Progenitor cell of endocrine pancreas (in vitro differentiated cells): ENCODE results near the gene ANO10. TPM values are rescaled to one million over a fixed set of nuclear protein-coding genes. Genes with fewer than 3 reads are reported as not detected.
A peak's percentile ranks its signal among the peaks of the same experiment; 100 is the strongest.

Source experiments
- DNase-seq: peaks from one replicate; pipeline ENCODE4 v3.0.0; 2021; ENCODE audit warnings: low spot score; ENCODE audit not compliant: unreplicated experiment
- H3K27ac Mint-ChIP-seq: 2 replicates; pipeline ENCODE4 v1.8.0; 2021; ENCODE audit warnings: mild to moderate bottlenecking, moderate library complexity, mixed read lengths
- H3K27me3 Mint-ChIP-seq: 2 replicates; pipeline ENCODE4 v1.8.0; 2021; ENCODE audit warnings: mixed read lengths
- H3K36me3 Mint-ChIP-seq: 2 replicates; pipeline ENCODE4 v1.8.0; 2022; ENCODE audit warnings: mixed read lengths; ENCODE audit not compliant: insufficient read depth
- H3K4me1 Mint-ChIP-seq: 2 replicates; pipeline ENCODE4 v1.8.0; 2021; ENCODE audit warnings: low read depth, mixed read lengths
- H3K4me3 Mint-ChIP-seq: 2 replicates; pipeline ENCODE4 v1.8.0; 2021; ENCODE audit warnings: low read depth, mild to moderate bottlenecking, moderate library complexity, mixed read lengths
- H3K9me3 Mint-ChIP-seq: 2 replicates; pipeline ENCODE4 v1.8.0; 2021; ENCODE audit warnings: low read depth, mixed read lengths
- CTCF ChIP-seq: fragments of 200-600 bp; sonication (generic); IDR thresholded peaks from one replicate; pipeline ENCODE4 v1.5.0; 2021; ENCODE audit warnings: antibody characterized with exemption, mild to moderate bottlenecking; ENCODE audit not compliant: unreplicated experiment
- total RNA-seq: library from RNA; stranded (reverse); gene quantifications from 2 replicates; pipeline ENCODE4 v1.2.1, GENCODE V29; 2021

Gene ANO10
- total RNA-seq, 1 donor from 2014 or later = 30.1 TPM

- H3K27ac Mint-ChIP-seq = peak overlapping the region; percentile 11
- peaks cover 13% of the 10 kb centered on the region for H3K9me3 Mint-ChIP-seq
Observed at GRCh38 chr3:43423639-43424038, 198.2 kb downstream of the ANO10 start.

GRCh38 chr3:43423142-43423541 lies 198.7 kb downstream of the ANO10 start:
- peaks cover 9% of the 10 kb centered on the region for H3K36me3 Mint-ChIP-seq
- no peak for DNase-seq
- no peaks in the 10 kb centered on the region for H3K27me3 Mint-ChIP-seq
- H3K27ac Mint-ChIP-seq = peak overlapping the region; percentile 11
- H3K4me3 Mint-ChIP-seq = no peak overlapping the region
- H3K9me3 Mint-ChIP-seq = peaks cover 13% of the 10 kb centered on the region
- no peak for TF ChIP-seq CTCF
- H3K4me1 Mint-ChIP-seq = peaks cover 11% of the 10 kb centered on the region

More at GRCh38 chr3:43423639-43424038, 198.2 kb downstream of the ANO10 start:
- DNase-seq = no peak
- peaks cover 8% of the 10 kb centered on the region for H3K4me1 Mint-ChIP-seq
- no peak for TF ChIP-seq CTCF
- H3K27me3 Mint-ChIP-seq = no peaks in the 10 kb centered on the region
- H3K4me3 Mint-ChIP-seq = no peak overlapping the region
- peaks cover 9% of the 10 kb centered on the region for H3K36me3 Mint-ChIP-seq

GRCh38 chr3:43418601-43419272 lies 203.1 kb downstream of the ANO10 start:
- H3K4me1 Mint-ChIP-seq = peaks cover 23% of the 10 kb centered on the region
- H3K27me3 Mint-ChIP-seq = no peaks in the 10 kb centered on the region
- no peak for DNase-seq
- H3K27ac Mint-ChIP-seq = peak overlapping the region; percentile 86
- peaks cover 3% of the 10 kb centered on the region for H3K36me3 Mint-ChIP-seq
- H3K9me3 Mint-ChIP-seq = peaks cover 3% of the 10 kb centered on the region
- TF ChIP-seq CTCF = no peak
- H3K4me3 Mint-ChIP-seq = no peak overlapping the region

- no peak for TF ChIP-seq CTCF
- Mint-ChIP-seq H3K27me3 (no peaks in the 10 kb centered on the region), H3K36me3 (peaks cover 5% of the 10 kb centered on the region), H3K4me3 (no peak overlapping the region), H3K27ac (no peak overlapping the region), H3K9me3 (peaks cover 3% of the 10 kb centered on the region), H3K4me1 (peaks cover 22% of the 10 kb centered on the region)
- DNase-seq = no peak
Observed at GRCh38 chr3:43417133-43417532, 204.7 kb downstream of the ANO10 start.

- H3K4me1 Mint-ChIP-seq = peaks cover 22% of the 10 kb centered on the region
- H3K27ac Mint-ChIP-seq = no peak overlapping the region
- no peak for TF ChIP-seq CTCF
- H3K9me3 Mint-ChIP-seq = peaks cover 3% of the 10 kb centered on the region
- no peaks in the 10 kb centered on the region for H3K27me3 Mint-ChIP-seq
- DNase-seq = no peak
- no peak overlapping the region for H3K4me3 Mint-ChIP-seq
- H3K36me3 Mint-ChIP-seq = peaks cover 5% of the 10 kb centered on the region
Observed at GRCh38 chr3:43415088-43415487, 206.7 kb downstream of the ANO10 start.
